ENCODE measurements around the gene PFAS. TPM values are rescaled to one million over a fixed set of nuclear protein-coding genes. Genes with fewer than 3 reads are reported as not detected.

Gene PFAS
- total RNA-seq (10 to 100 TPM; 33.3 to 40.5 TPM), polyA plus RNA-seq (ENCODE audit: insufficient read depth, low read depth, low replicate concordance) (17.6 TPM)
- long read RNA-seq, donor 1, result 0 reads
- long read RNA-seq, donor 2, partial matches to known transcripts, result 10 of 10 reads
- long read RNA-seq, donor 2, other reads (novel, unspliced or antisense), result 0 of 10 reads

GRCh38 chr17:8248751-8249607 is at the start of gene PFAS:
Gene PFAS (plus strand): TSS chr17:8249289. CDS start chr17:8253938, 4,649 bp downstream.
- TF ChIP-seq POLR2A (IDR thresholded peaks at IDR 0.05) (peak; percentile 35), CTCF (IDR thresholded peaks at IDR 0.05) (peak in 1 of 3 experiments; percentile 26)
- Histone ChIP-seq H3K27ac (peak within 1 kb of the TSS; percentile 98 to 99), H3K36me3 (ENCODE audit: low read depth, missing control alignments) (no peaks in the 10 kb centered on the region), H3K4me3 (peak within 1 kb of the TSS; percentile 78 to 95), H3K9me3 (no peaks in the 10 kb centered on the region), H3K27me3 (no peaks in the 10 kb centered on the region), H3K4me1 (peaks cover 11% of the 10 kb centered on the region)
- intact Hi-C loops (cut with DNase I; ENCODE audit: low total_unique reads), result no loop called here
- 0% methylated on average over 9 to 56 of the region's 58 CpGs for WGBS, 2 donors
- DNase-seq, result peak; percentile 98

- H3K27me3 ChIP-seq, result no peaks in the 10 kb centered on the region
- no peak overlapping the region for H3K4me3 ChIP-seq
- peaks cover under 1% of the 10 kb centered on the region for H3K4me1 ChIP-seq
- no peak overlapping the region for H3K27ac ChIP-seq
- no peak for DNase-seq
- no peaks in the 10 kb centered on the region for H3K9me3 ChIP-seq
- WGBS, 2 donors, result 84 to 86% methylated on average over 18 to 19 of the region's 19 CpGs
- no peak for TF ChIP-seq CTCF (IDR thresholded peaks at IDR 0.05)
- TF ChIP-seq POLR2A (IDR thresholded peaks at IDR 0.05), result no peak
- H3K36me3 ChIP-seq (ENCODE audit: low read depth, missing control alignments), result no peaks in the 10 kb centered on the region
- intact Hi-C loops (cut with DNase I; ENCODE audit: low total_unique reads), result no loop called here
Observed at GRCh38 chr17:8204761-8205555, 44.1 kb upstream of the PFAS start.

GRCh38 chr17:8206536-8206935 is 42.6 kb upstream of the PFAS start:
- Histone ChIP-seq H3K4me1 (peaks cover 3% of the 10 kb centered on the region), H3K27me3 (no peaks in the 10 kb centered on the region), H3K9me3 (no peaks in the 10 kb centered on the region), H3K4me3 (no peak overlapping the region), H3K36me3 (ENCODE audit: low read depth, missing control alignments) (no peaks in the 10 kb centered on the region), H3K27ac (no peak overlapping the region)
- DNase-seq, result no peak
- 88 to 90% methylated on average over 8 to 12 of the region's 12 CpGs for WGBS, 2 donors
- intact Hi-C loops (cut with DNase I; ENCODE audit: low total_unique reads), result no loop called here
- TF ChIP-seq CTCF (IDR thresholded peaks at IDR 0.05) (no peak), POLR2A (IDR thresholded peaks at IDR 0.05) (no peak)

GRCh38 chr17:8209907-8210760 is 39.0 kb upstream of the PFAS start, which contains the start of gene AURKB:
Gene AURKB (minus strand): TSS chr17:8210575. CDS start chr17:8210224, 351 bp downstream.
- WGBS, 2 donors, result 2 to 4% methylated on average over 33 to 46 of the region's 46 CpGs
- H3K9me3 ChIP-seq, result no peaks in the 10 kb centered on the region
- peak; percentile 99 for DNase-seq
- H3K27me3 ChIP-seq, result no peaks in the 10 kb centered on the region
- intact Hi-C loops (cut with DNase I; ENCODE audit: low total_unique reads), result no loop called here
- peaks cover 3% of the 10 kb centered on the region for H3K4me1 ChIP-seq
- no peaks in the 10 kb centered on the region for H3K36me3 ChIP-seq (ENCODE audit: low read depth, missing control alignments)
- peak within 1 kb of the TSS; percentile 47 to 59 for H3K4me3 ChIP-seq
- TF ChIP-seq POLR2A (IDR thresholded peaks at IDR 0.05) (no peak), CTCF (IDR thresholded peaks at IDR 0.05) (no peak)
- peak within 1 kb of the TSS in 1 of 2 donors; percentile 84 for H3K27ac ChIP-seq
